Gastroesophageal sphincter (tissue), 3 donors: ENCODE results near the gene PFKL.

Source experiments
- CTCF ChIP-seq, 4 experiments: fragments of 200-600 bp in 2 of 4; fragments of 450-650 bp in 2 of 4; sonication (generic) in 1 of 4; IDR thresholded peaks; one replicate each; pipeline ENCODE4 v1.5.1; 2017 to 2019; ENCODE audit warnings: antibody characterized with exemption in 4 of 4, mild to moderate bottlenecking in 2 of 4, moderate library complexity in 2 of 4
- EP300 ChIP-seq: sonication (generic); formaldehyde crosslinking; IDR thresholded peaks from one replicate; pipeline ENCODE4 v1.6.1; 2017; ENCODE audit warnings: antibody characterized with exemption, mild to moderate bottlenecking

GRCh38 chr21:44315691-44316203 is 15.9 kb downstream of the PFKL start:
- TF ChIP-seq CTCF (IDR thresholded peaks at IDR 0.05) = no peak
- no peak for TF ChIP-seq EP300
